DMS53 (cell line): ENCODE measurements around the gene SAMD4A.
A peak's percentile ranks its signal among the peaks of the same experiment; 100 is the strongest.

ENCODE experiments used
- DNase-seq: peaks from one replicate; lab custom pipeline; 2025; lab: John Stamatoyannopoulos, UW

SAMD4A gene

DNA sequence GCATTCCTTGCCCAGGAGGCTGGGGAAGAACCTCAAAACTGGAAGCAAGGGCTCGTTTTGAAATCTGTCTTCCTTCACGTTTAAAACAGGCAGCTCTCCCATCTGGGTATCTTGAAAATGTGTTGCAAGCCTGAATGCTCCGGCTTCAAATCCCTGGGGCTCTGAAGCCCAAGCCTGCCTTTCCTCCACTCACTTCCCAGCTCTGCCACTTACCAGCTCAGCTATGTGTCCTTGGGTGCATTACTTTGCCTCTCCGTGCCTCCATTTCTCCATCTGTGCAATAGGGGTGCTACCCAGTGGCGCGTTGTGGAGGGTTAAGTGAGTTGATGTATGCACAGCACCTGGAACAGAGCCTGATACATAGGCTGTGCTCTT is 238.1 kb downstream of the SAMD4A start:
- no peak for DNase-seq

DNA sequence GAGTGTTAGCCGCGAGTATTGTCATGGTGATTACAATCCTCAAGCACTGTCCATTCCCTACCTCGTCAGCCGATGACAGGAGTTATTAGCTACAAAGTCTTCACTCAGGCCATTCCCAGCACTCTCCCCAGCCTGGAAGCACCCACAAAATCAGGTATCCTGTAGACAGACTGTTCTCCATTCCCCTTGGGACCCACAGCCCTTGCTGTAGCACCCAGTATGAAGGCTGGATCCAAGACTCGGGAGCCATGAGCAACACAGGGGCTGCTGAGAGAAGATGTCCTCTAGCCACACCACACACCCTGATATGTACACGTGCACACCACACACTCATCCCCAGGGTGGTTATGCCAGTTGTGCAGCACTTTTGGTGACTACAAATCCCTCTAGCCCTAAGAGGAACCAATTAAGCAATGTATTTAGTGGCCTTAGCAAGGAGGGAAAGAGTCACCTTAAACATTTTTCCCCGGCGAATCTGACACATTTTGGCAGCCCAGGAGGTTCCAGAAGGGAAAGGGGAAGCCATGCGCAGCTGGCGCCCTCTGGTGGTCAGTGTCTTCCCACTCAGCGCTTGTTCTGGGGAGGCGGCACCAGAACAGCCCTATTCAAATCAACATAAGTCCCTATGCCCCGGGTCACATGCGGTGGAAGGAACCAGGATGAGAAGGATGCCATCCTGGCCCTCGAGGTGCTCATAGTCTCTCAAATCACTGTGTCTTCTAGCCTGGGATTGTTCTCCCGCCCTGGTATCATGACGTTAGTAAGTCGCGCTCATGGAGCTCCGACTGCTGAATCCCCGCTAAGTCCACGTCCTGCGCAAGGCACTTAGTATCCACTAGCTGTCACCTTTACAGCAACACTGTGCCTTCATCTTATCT is 238.8 kb downstream of the SAMD4A start:
- peak; percentile 92 for DNase-seq

DNA sequence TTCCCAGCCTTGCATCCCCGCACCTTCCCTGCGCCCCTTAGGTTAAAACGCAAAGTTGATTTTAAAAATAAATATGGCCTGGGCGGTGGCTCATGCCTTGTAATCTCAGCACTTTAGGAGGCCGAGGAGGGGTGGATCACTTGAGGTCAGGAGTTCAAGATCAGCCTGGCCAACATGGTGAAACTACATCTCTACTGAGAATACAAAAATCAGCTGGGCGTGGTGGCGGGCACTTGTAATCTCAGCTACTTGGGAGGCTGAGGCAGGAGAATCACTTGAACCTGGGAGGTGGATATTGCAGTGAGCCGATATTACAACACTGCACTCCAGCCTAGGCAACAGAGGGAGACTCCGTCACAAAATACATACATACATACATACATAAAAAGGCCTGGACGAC is 239.7 kb downstream of the SAMD4A start:
- DNase-seq = no peak

DNA sequence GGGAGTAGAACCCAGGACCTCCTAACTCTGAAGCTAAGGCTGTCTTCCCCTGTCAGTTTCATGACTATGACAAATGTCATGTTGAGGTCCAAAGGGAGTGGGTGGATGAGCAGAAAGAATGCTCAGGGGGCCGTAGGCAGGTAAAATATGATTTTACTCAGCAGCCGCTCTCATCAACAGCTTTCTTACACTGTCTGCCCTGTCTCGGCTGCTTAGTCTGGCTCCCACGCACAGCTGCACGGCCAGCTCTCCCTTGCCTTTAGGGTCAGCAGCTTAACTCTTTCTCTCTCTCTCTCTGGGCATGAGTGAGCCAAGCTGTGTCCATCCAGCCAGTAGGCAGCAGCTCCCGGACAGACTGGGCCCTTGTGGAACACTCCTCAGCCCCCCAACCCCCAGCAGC is 240.5 kb downstream of the SAMD4A start:
- no peak for DNase-seq

DNA sequence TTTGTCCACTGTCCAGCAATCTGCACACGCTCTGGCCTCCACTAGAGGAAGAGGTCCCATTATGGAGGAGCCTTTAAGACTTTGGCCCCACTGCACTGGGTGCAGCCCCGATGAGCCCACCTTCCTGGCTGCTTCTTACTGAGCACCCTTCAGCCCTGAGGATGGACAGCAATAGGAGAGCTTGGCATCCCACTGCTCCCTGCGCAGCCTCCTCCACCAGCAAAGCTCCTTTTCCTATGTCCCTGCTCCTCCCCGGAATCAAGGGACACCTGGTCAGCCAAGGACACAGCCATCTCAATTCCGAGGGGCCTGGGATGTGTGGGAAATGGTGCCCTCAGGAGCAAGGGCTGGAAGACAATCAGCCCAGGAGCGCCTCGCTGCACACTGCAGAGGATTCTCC is 241.0 kb downstream of the SAMD4A start:
- DNase-seq = no peak

DNA sequence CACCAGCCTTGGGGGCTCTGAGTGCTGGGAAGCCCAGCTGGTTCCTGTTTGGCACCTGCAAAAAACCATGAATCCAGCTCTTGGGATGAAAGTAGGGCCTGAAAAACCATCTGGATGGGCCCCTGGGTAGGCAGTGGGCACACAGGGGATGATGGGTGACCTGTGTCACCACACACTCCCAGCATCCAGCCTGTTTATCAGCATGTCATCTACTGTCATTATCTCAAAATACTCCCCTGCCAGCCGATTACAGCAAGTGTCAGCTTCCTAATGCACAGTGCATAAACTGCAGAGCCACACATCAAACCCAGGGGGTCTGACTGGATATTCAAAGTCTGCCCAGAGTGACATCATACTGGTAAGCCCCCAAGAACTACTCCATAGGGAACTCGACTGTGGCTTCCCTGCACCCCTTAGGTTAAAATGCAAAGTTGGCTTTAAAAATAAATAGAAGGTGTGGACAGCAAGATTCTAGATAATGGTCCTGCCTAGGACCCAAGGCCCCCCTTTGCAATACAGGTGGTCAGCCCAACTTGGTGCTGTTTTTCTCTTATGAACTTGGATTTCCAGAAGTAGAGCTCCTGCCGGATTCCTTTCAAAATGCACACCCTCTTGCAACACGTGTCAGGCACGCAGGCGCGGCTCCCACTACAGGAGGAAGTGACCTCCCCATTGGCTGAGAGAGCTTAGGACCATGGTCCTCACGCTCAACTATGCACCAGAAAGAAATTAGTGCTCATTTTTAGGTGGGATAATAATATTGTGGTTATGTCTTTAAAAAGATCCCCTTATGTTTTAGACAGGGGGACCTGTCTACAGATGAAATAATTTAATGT is 241.6 kb downstream of the SAMD4A start:
- DNase-seq = no peak

DNA sequence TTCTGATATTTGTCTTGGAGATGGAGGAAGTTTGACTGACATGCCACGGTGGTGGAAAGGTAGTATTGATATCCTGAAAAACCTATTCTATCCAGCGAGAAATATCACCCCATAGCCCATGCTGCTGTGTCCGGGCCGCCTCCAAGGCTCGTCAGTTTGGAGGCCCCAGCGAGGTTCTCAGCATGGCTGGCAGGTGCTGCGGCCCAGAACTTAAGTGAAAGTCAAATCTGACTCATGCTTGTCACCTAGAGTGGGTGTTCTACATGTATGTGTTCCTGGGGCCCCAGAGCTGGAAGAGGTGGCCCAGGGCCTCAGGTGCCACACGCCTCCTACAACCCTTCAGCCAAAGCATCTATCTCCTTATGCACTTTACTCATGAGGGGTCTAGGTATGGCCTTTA is 242.8 kb downstream of the SAMD4A start:
- no peak for DNase-seq

DNA sequence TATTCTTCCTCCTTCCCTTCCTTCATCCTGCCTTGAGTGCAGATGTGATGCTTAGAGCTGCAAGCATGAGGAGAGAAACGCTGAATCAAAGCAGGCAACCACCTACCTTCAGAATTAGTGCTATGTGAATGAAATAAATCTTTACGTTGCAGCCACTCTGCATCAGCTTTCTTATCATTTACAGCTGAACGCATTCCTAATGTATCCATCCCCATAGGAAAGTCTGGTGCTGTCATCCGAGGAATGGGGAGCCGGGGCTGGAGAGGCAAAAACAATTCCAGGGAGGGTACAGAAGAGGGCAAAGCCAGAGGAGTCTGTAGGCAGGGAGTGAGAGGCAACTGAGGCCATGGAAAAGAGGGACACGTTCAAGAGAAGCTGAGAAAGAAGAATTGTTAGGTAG is 245.7 kb downstream of the SAMD4A start:
- DNase-seq = no peak

DNA sequence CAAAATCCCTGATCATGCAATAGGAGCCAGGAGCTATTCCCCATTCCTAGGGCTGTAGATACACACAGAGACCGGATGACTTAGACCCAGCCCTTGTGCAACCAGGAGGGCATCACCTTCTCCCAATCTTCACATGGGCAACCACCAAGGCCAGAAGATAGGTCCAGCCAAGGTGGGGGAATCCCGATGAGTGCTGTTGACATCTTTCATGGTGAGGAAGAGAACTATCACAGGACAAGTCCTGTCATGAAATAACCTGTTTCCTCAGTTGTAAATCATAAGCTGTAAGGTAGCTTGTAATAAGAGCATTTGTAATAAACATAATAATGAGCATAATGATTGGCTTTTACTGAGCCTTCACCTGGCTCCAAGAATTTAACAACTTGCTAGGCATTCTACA is 246.2 kb downstream of the SAMD4A start:
- DNase-seq = no peak

DNA sequence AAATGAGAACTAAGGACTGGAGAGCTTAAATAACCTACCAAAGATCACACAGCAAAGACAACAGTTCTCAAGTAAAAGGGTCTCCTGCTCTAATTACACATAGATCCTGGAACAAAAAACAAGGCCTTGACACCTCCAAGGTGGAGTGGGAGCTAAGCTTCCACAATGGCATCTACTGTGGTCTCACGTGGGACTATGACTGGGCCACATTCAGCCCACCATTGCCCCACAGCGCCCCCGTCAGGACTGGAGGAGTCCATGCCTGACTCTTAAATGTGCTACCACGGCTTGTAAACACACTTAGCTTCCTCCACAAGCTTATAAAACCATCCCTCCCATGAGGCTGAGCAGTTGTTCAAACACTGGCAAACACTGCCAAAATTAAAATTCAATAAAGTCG is 247.1 kb downstream of the SAMD4A start:
- peak; percentile 77 for DNase-seq

DNA sequence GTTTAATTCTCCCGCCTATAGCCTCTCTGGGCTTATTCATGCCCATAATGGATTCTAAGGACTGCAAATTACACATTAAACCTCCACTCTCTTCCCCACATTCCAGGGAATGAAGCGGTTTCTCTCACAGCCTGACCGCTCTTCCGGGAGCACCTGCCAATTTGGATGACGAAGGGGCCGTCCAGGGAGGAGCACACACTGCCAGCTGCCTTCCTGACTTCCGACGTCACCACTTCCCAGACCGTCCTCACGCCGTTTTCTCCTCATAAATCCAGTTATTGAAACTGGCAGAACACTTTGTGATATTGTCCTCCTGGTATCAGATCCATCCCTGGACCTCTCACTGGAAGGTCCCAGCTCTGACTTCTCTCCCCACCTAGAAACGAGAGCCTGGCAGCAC is 248.1 kb downstream of the SAMD4A start:
- DNase-seq = no peak

DNA sequence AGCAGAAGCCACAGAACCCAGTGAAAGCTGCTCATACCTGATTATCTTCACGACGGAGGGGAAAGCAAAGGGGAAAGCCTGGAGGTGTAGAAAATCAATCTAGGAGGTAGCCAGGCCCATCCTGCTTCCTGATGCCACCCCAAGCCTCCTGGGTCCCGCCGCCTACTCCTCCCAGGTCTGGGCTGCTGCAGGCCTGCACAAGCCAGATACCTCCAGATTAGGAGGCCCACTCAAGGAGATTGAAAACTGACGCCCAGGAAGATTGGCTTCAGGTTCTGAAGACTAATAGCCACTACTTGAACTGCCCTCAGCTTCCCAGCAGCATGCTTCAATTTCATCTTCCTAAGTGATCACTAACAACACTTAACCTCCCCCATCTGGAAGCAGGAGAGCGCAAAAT is 248.6 kb downstream of the SAMD4A start:
- DNase-seq = no peak

DNA sequence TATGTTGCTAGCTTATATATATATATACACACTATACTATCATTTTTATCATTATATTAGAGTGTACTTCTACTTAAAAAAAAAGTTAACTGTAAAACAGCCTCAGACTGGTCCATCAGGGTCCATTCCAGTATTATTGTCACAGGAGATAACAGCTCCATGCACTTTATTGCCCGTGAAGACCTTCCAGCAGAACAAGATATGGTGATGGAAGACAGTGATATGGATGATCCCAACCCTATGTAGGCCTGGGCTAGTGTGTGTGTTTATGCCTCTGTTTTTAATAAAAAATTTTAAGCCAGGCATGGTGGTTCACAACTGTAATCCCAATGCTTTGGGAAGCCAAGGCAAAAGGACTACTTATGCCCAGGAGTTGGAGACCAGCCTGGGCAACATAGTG is 249.5 kb downstream of the SAMD4A start:
- no peak for DNase-seq

DNA sequence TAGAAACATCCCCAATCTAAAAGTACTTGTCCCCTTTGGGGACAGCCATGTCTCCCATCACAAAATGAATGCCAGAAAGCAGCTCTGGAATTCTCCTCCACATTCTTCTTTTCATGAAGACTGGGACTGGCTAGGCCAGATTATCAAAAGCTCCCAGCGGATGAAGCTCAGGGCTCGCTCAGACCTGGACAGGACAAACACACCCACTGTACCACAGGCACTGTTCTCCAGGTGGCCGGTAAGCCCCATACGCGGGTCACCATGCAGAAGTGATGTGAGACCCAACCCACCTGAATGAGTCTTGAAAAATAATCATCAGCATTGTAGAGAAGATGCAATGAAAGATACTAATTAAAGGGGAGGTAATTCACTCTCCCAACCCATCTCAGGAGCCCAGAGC is 250.6 kb downstream of the SAMD4A start:
- DNase-seq = no peak

DNA sequence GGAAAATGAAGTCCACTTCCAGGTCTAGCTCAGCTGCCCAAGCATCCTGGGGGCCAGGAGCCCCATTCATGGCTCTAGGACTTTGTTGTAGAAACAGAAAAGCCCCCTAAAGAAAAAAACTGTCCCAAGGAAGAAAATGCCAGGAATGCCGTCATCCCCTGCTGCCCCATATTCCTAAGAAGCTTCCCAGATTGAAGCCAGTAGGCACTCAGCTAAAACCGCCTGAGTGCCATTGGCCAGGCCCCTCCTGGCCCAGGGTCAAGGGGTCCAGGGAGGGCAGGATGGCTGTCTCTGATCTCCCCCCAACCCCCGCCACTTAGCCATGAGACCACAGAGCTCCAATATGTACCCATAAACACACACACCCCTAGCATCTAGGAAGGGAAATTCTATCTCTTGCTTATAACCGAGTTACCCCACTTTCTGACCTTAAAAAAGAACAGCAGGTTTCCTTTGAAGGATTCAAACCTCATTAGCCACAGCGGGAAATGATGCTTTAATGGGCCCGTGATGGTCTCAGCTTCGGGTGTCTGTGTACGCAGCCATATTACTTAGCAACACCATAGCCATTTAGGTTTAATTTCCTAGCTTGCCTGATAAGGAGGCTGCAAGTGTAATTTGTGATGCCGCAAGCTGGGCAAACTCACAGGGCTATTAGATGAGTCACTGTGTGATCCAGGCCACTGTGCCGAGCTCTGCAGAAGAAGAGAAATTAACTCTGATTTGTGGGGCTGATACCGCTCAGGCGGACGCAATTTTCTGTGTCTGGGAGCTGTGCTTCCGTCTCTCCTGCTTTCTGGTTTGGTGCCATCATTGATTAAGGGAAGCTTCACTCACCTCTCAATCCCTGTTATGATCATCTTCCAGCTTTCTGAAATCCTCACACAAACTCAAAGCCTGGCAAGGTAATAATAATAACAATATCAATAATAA is 251.5 kb downstream of the SAMD4A start:
- DNase-seq = peak; percentile 9

DNA sequence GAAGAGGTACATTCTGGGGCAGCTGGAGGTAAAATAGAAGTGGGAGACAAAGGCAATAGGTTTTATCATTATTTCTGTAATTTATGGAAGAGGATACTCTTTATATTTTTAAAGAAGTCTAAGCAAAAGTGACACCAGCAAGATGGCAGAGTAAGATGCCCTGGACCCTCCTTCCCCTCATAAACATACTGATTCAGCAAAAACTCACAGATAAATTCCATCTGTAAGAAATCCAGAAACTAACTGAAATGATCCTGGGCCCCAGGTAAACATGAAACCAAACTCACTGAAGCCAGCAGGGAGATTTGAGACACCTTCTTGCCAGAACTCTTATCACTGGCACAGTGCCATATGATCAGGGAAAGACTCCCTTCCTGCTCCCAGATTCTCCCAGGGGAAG is 255.8 kb downstream of the SAMD4A start:
- DNase-seq = no peak

DNA sequence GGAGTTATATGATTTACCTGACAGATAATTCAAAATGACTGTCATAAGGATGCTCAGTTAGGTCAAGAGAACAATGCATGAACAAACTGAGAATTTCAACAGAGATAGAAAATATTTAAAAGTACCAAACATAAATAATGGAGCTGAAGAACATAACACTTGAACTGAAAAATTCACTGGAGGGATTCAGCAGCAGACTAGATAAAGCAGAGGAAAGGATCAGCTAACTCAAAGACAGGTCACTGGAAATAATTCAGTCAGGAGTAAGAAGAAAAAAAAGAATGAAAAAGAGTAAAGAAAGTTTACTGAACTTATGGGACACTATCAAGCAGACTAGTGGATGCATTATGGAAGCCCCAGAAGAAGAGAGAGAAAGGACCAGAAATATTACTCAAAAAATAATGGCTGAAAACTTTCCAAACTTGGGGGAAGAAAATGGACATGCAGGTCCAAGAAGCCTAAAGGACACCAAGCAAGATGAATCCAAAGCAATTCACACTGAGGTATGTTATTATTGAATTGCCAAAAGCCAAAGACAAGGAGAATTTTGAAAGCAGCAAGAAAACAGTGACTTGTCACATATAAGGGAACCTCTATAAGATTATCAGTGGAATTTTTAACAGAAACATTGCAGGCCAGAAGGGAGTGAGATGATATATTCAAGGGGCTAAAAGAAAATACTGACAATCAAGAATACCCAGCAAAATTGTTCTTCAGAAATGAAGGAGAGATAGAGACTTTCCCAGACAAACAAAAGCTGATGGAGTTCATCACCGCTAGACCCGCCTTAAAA is 257.0 kb downstream of the SAMD4A start:
- no peak for DNase-seq

DNA sequence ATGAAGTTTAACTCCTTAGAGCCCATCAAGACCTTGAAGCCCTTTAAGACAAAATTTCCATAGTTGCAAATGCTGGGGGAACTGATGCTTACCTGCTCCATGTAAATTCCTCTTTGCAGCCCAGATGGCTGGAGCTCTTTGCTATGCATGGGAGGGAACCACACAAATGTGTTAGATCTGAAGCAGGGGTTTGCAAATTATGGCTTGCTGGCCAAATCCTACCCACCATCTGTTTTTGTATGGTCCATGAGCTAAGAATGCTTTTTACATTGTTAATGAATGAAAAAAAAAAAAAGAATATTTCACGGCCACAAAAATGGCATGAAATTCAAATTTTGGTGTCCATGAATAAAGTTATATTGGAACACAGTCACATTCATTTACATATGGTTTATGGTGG is 261.1 kb downstream of the SAMD4A start:
- no peak for DNase-seq

DNA sequence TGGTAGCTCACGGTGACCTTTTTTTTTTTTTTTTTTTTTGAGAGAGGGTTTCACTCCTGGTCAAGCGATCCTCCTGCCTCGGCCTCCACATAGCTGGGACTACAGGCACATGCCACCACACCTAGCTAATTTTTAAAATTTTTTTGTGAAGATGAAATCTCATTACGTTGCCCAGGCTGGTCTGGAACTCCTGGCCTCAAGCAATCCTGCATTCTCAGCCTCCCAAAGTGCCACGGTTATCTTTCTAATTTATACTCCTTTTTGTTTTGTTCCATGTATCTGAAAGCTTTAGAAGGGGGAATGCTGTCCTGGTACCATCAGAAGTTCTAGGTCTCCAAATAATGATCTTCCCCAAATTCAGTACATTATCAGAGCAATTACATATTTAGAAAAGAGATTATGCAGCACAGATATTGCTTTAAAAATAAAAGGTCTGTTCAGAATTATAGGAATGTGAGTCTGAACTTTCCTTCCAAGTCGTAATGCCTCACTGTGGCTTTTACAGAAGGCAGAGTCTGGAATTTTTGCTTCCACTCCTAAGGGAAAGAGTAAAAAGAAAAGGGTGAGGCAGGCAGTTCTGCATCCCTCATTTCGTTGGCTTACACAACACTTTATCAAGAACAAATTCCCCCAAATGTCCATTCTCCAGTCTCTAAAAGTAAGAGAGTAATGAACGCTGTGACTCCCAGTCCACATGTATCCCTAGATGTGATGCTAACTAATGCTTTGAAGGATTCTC is 262.7 kb downstream of the SAMD4A start:
- DNase-seq = no peak

DNA sequence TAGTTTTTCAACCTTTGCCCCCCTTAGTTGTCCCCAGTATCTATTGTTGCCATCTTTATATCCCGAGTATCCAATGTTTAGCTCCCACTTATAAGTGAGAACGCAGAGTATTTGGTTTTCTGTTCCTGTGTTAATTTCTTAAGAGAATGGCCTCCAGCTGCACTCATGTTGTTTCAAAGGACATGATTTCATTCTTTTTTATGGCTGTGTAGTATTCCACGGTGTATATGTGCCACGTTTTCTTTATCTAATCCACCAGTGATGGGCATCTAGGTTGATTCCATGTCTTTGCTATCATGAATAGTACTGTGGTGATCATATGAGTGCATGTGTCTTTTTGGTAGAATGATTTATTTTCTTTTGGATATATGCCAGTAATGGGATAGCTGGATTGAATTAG is 263.7 kb downstream of the SAMD4A start:
- DNase-seq = no peak

DNA sequence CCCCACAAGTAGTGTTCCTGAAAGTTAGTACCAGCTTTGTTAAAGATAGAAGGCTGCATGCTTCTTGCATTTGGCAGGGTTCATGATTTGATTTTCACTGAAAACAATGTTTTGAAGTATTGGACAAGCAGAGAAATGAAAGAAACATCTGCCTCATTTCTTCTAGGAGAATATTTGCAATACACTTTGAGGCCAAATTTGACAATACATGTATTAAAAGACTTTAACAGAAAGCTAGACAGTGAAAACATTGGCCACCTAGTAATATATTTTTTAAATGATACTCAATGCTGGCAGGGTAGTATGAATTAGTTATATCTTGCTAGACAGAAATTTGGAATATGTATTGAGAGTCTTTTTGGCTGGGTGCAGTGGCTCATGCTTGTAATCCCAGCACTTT is 267.2 kb downstream of the SAMD4A start:
- DNase-seq = no peak
